Activated gamma-delta T cell treated with anti-CD3 and anti-CD28 coated beads, Interleukin-2, amount 50 U/mL, for 16 hours (primary cell): ENCODE results near the gene RIMBP2.

ENCODE experiments used
- DNase-seq: peaks from one replicate; pipeline ENCODE4 v3.0.0-alpha.2; 2020; ENCODE audit warnings: low read depth

RIMBP2 gene

GRCh38 chr12:130481392-130481879 is 234.7 kb downstream of the RIMBP2 start:
- DNase-seq = no peak

- DNase-seq = no peak
Measured at GRCh38 chr12:130480887-130481286, 235.2 kb downstream of the RIMBP2 start.

- no peak for DNase-seq
Measured at GRCh38 chr12:130480231-130480630, 235.9 kb downstream of the RIMBP2 start.

- no peak for DNase-seq
Measured at GRCh38 chr12:130479401-130480125, 236.5 kb downstream of the RIMBP2 start.

- DNase-seq = no peak
Measured at GRCh38 chr12:130478786-130479185, 237.3 kb downstream of the RIMBP2 start.

GRCh38 chr12:130477701-130478100 is 238.4 kb downstream of the RIMBP2 start:
- DNase-seq = no peak

- no peak for DNase-seq
Measured at GRCh38 chr12:130477266-130477665, 238.8 kb downstream of the RIMBP2 start.

GRCh38 chr12:130476451-130477135 is 239.5 kb downstream of the RIMBP2 start:
- DNase-seq = no peak

GRCh38 chr12:130474599-130475269 is 241.4 kb downstream of the RIMBP2 start:
- no peak for DNase-seq

GRCh38 chr12:130473266-130473665 is 242.8 kb downstream of the RIMBP2 start:
- no peak for DNase-seq

- DNase-seq = no peak
Measured at GRCh38 chr12:130470969-130471368, 245.1 kb downstream of the RIMBP2 start.

- DNase-seq = no peak
Measured at GRCh38 chr12:130469552-130469951, 246.5 kb downstream of the RIMBP2 start.

- no peak for DNase-seq
Measured at GRCh38 chr12:130468700-130469245, 247.3 kb downstream of the RIMBP2 start.

GRCh38 chr12:130468186-130468585 is 247.9 kb downstream of the RIMBP2 start:
- DNase-seq = no peak

GRCh38 chr12:130465626-130466025 is 250.5 kb downstream of the RIMBP2 start:
- DNase-seq = no peak

GRCh38 chr12:130465046-130465445 is 251.1 kb downstream of the RIMBP2 start:
- no peak for DNase-seq

- DNase-seq = no peak
Measured at GRCh38 chr12:130463818-130464670, 252.1 kb downstream of the RIMBP2 start.

GRCh38 chr12:130463275-130463658 is 252.8 kb downstream of the RIMBP2 start:
- no peak for DNase-seq

- no peak for DNase-seq
Measured at GRCh38 chr12:130462558-130463274, 253.4 kb downstream of the RIMBP2 start.

- no peak for DNase-seq
Measured at GRCh38 chr12:130461839-130462557, 254.1 kb downstream of the RIMBP2 start.
